GM23338 (cell line): ENCODE measurements around the gene PSMD6. TPM values are rescaled to one million over a fixed set of nuclear protein-coding genes. Genes with fewer than 3 reads are reported as not detected.

Experiments
- ATAC-seq: fragments of 200-7000 bp; cut with Tn5 transposase; 3 replicates; pipeline ENCODE4 v1.9.1; 2020
- DNase-seq: peaks from one replicate; pipeline ENCODE4 v3.0.0-alpha.2; 2015; ENCODE audit warnings: low spot score
- H2AFZ ChIP-seq: fragments of 200-600 bp; sonication (generic); 2 replicates; pipeline ENCODE4 v1.8.0; 2016; ENCODE audit warnings: antibody characterized with exemption, mild to moderate bottlenecking, moderate library complexity
- H3F3A ChIP-seq: fragments of 200-600 bp; sonication (generic); replicated peaks from 2 replicates; pipeline ENCODE4 v1.8.0; 2017; ENCODE audit warnings: antibody characterized with exemption, mixed run types, low read depth
- H3K27ac ChIP-seq: fragments of 200-600 bp; sonication (generic); 2 replicates; pipeline ENCODE4 v1.6.1; 2016; ENCODE audit warnings: low read depth
- H3K27me3 ChIP-seq: fragments of 200-600 bp; sonication (generic); 2 replicates; pipeline ENCODE4 v1.8.0; 2016; ENCODE audit warnings: mild to moderate bottlenecking, mixed run types, moderate library complexity; ENCODE audit not compliant: insufficient read depth
- H3K36me3 ChIP-seq: fragments of 200-600 bp; sonication (generic); 2 replicates; pipeline ENCODE4 v1.8.0; 2016; ENCODE audit warnings: mild to moderate bottlenecking; ENCODE audit not compliant: insufficient read depth
- H3K4me1 ChIP-seq: fragments of 200-600 bp; sonication (generic); 2 replicates; pipeline ENCODE4 v1.8.0; 2016; ENCODE audit warnings: mild to moderate bottlenecking, moderate library complexity; ENCODE audit not compliant: insufficient read depth
- H3K4me2 ChIP-seq: fragments of 200-600 bp; sonication (generic); 2 replicates; pipeline ENCODE4 v1.7.1; 2017; ENCODE audit warnings: mixed run types
- H3K4me3 ChIP-seq: fragments of 200-600 bp; sonication (generic); 2 replicates; pipeline ENCODE4 v1.6.1; 2016; ENCODE audit warnings: mixed run types
- H3K79me2 ChIP-seq: fragments of 200-600 bp; sonication (generic); replicated peaks from 2 replicates; pipeline ENCODE4 v1.8.0; 2017; ENCODE audit warnings: mild to moderate bottlenecking; ENCODE audit not compliant: insufficient read depth
- H3K9me2 ChIP-seq: fragments of 200-600 bp; sonication (generic); 2 replicates; pipeline ENCODE4 v1.8.0; 2017; ENCODE audit not compliant: insufficient read depth
- H4K20me1 ChIP-seq: fragments of 200-600 bp; sonication (generic); replicated peaks from 2 replicates; pipeline ENCODE4 v1.8.0; 2017; ENCODE audit warnings: mild to moderate bottlenecking; ENCODE audit not compliant: insufficient read depth
- H3K27ac Mint-ChIP-seq: 2 replicates; pipeline ENCODE4 v1.8.0; 2020; ENCODE audit warnings: inconsistent platforms, mild to moderate bottlenecking, moderate library complexity, mixed read lengths
- H3K27me3 Mint-ChIP-seq: 3 replicates; pipeline ENCODE4 v1.8.0; 2022; ENCODE audit warnings: low read depth, mild to moderate bottlenecking, moderate library complexity, mixed read lengths, inconsistent platforms; ENCODE audit not compliant: insufficient read depth, poor library complexity
- H3K36me3 Mint-ChIP-seq: 3 replicates; pipeline ENCODE4 v1.8.0; 2021; ENCODE audit warnings: low read depth, mild to moderate bottlenecking, inconsistent platforms, moderate library complexity, mixed read lengths
- H3K4me1 Mint-ChIP-seq: 3 replicates; pipeline ENCODE4 v1.8.0; 2020; ENCODE audit warnings: mild to moderate bottlenecking, inconsistent platforms, mixed read lengths
- H3K4me3 Mint-ChIP-seq: 3 replicates; pipeline ENCODE4 v1.8.0; 2021; ENCODE audit warnings: moderate library complexity, mild to moderate bottlenecking, inconsistent platforms, mixed read lengths
- H3K9me3 Mint-ChIP-seq: 3 replicates; pipeline ENCODE4 v1.8.0; 2020; ENCODE audit warnings: moderate library complexity, mild to moderate bottlenecking, inconsistent platforms, mixed read lengths
- CTCF ChIP-seq, 2 experiments: fragments of 200-600 bp in 1 of 2; sonication (generic) in 1 of 2; conservative IDR thresholded peaks; 2 replicates each; pipeline versions ENCODE4 v1.5.1 to v1.6.1; 2016 to 2017; ENCODE audit warnings: antibody characterized with exemption in 2 of 2, low read depth in 2 of 2, mild to moderate bottlenecking in 2 of 2, moderate library complexity in 1 of 2
- EZH2 ChIP-seq: fragments of 200-600 bp; sonication (generic); IDR thresholded peaks from one replicate; pipeline ENCODE4 v1.8.0; 2017; ENCODE audit warnings: antibody characterized with exemption, mild to moderate bottlenecking, low read depth; ENCODE audit not compliant: unreplicated experiment
- JUNB ChIP-seq: IDR thresholded peaks from one replicate; pipeline ENCODE4 v1.6.1; 2016; ENCODE audit warnings: antibody characterized with exemption; ENCODE audit not compliant: unreplicated experiment
- NANOG ChIP-seq: IDR thresholded peaks from 2 replicates; pipeline ENCODE4 v1.6.1; 2016; ENCODE audit warnings: antibody characterized with exemption, borderline replicate concordance
- ZNF331 ChIP-seq: fragments of 250-450 bp; sonication (Bioruptor Pico); IDR thresholded peaks from 2 replicates; pipeline ENCODE4 v1.5.0; 2020; ENCODE audit warnings: low read depth, mild to moderate bottlenecking, moderate library complexity
- ZNF462 ChIP-seq: fragments of 250-450 bp; sonication (Bioruptor Pico); IDR thresholded peaks from 2 replicates; pipeline ENCODE4 v1.5.0; 2020; ENCODE audit warnings: mild to moderate bottlenecking, moderate library complexity
- polyA plus RNA-seq: library from polyadenylated mRNA; unstranded; fragments of >200 nt; fragmentation: Nextera tagmentation; extraction: Ambion mirVana; gene quantifications from 2 replicates; pipeline ENCODE4 v1.2.1, GENCODE V29; 2016
- total RNA-seq: library from RNA; depleted of rRNA; stranded (reverse); fragments of >200 nt; shearing (Covaris generic); gene quantifications from 2 replicates; pipeline ENCODE4 v1.2.3, GENCODE V29; 2014

Gene PSMD6
- total and polyA plus RNA-seq, 2 experiments from 2014 or later = 98.1 to 205 TPM

- TF ChIP-seq ZNF462 (CRISPR knock-in tag) (no peak), ZNF331 (CRISPR knock-in tag) (no peak), CTCF (conservative IDR thresholded peaks at IDR 0.05; ENCODE audit: low read depth in 2 of 2) (no peak)
Measured at GRCh38 chr3:64019879-64020278, 3.4 kb downstream of the PSMD6 start (continued).

- H3K9me3 Mint-ChIP-seq = no peaks in the 10 kb centered on the region
- H3K27ac Mint-ChIP-seq = no peak overlapping the region
- peaks cover 10% of the 10 kb centered on the region for H3K4me1 Mint-ChIP-seq
- TF ChIP-seq JUNB (no peak), NANOG (no peak), EZH2 (no peak), ZNF331 (CRISPR knock-in tag) (no peak)
- Histone ChIP-seq H2AFZ (no peak overlapping the region), H3K27me3 (no peaks in the 10 kb centered on the region), H3K9me2 (no peaks in the 10 kb centered on the region), H3K4me1 (peaks cover 3% of the 10 kb centered on the region; the same call in 1 of the 2 replicates), H3F3A (no peaks in the 10 kb centered on the region), H4K20me1 (peaks cover 3% of the 10 kb centered on the region), H3K4me2 (no peak overlapping the region), H3K27ac (no peak overlapping the region), H3K79me2 (peaks cover 33% of the 10 kb centered on the region), H3K4me3 (no peak overlapping the region), H3K36me3 (peaks cover 39% of the 10 kb centered on the region)
- peaks cover 62% of the 10 kb centered on the region for H3K36me3 Mint-ChIP-seq
- H3K4me3 Mint-ChIP-seq = no peak overlapping the region
- ATAC-seq (no peak), DNase-seq (no peak)
- peaks cover 2% of the 10 kb centered on the region for H3K27me3 Mint-ChIP-seq
Measured at GRCh38 chr3:64019271-64019670, 4.0 kb downstream of the PSMD6 start.
